Upper lobe of right lung (tissue), 1 donor: Measurements from ENCODE around the gene PLEKHG3. TPM values are rescaled to one million over a fixed set of nuclear protein-coding genes. Genes with fewer than 3 reads are reported as not detected.

Experiments
- ATAC-seq: fragments of 200-7000 bp; cut with Tn5 transposase; one replicate; pipeline ENCODE4 v1.9.1; 2020; ENCODE audit warnings: mild to moderate bottlenecking, moderate library complexity
- DNase-seq: peaks from one replicate; pipeline ENCODE4 v3.0.0-alpha.2; 2020
- H3K27ac ChIP-seq: fragments of 200-600 bp; one replicate; pipeline ENCODE4 v1.8.0; 2022
- H3K27me3 ChIP-seq: fragments of 200-600 bp; one replicate; pipeline ENCODE4 v1.8.0; 2022; ENCODE audit warnings: mild to moderate bottlenecking
- H3K36me3 ChIP-seq: fragments of 200-600 bp; one replicate; pipeline ENCODE4 v1.8.0; 2022
- H3K4me1 ChIP-seq: fragments of 200-600 bp; one replicate; pipeline ENCODE4 v1.8.0; 2022
- H3K4me3 ChIP-seq: fragments of 200-600 bp; one replicate; pipeline ENCODE4 v1.8.0; 2022; ENCODE audit warnings: mild to moderate bottlenecking
- H3K9me3 ChIP-seq: fragments of 200-600 bp; one replicate; pipeline ENCODE4 v1.8.0; 2022
- CTCF ChIP-seq: fragments of 200-600 bp; IDR thresholded peaks from one replicate; pipeline ENCODE4 v1.8.0; 2022; ENCODE audit warnings: antibody characterized with exemption
- intact Hi-C: fragments of 100-400 bp; cut with DNase I; formaldehyde crosslinking; loops from one replicate; pipeline ENCODE4 v1.11.0; 2022
- microRNA-seq: library from miRNA; unstranded; fragments of <30 nt; microRNA quantifications from one replicate; pipeline ENCODE4 v1.2.0, GENCODE V29; 2020; ENCODE audit warnings: borderline microRNAs expressed
- total RNA-seq: library from RNA; stranded (reverse); fragmentation: NEBNext Ultra II Directional; extraction: Animal tissue kit (Norgen Biotek cat#: 25700); gene quantifications from one replicate; pipeline ENCODE4 v1.2.1, GENCODE V29; 2021
- donor health status: DM: no; HTN: yes; CAD: no; lungs with severe emphysema.

PLEKHG3 gene
- total RNA-seq, 1 donor from 2014 or later = 34.5 TPM

- no peaks in the 10 kb centered on the region for H3K27me3 ChIP-seq
- intact Hi-C loops = no loop called here
- no peak overlapping the region for H3K27ac ChIP-seq
- no peaks in the 10 kb centered on the region for H3K36me3 ChIP-seq
- DNase-seq = no peak
- no peak overlapping the region for H3K4me3 ChIP-seq
- no peaks in the 10 kb centered on the region for H3K4me1 ChIP-seq
- no peaks in the 10 kb centered on the region for H3K9me3 ChIP-seq
- ATAC-seq = no peak
- TF ChIP-seq CTCF = no peak
These were observed 95.3 kb downstream of the PLEKHG3 start for GRCh38 chr14:64799555-64799954.

Small RNA genes within 50 kb of the gene (microRNA-seq; reads per million reads assigned to microRNA genes)
- gene MIR7855 = not detected

Other genes starting within 250 kb of the PLEKHG3 start
- 3.6 TPM for gene AKAP5, start 238.9 kb upstream of the PLEKHG3 start, total RNA-seq
- 13.1 TPM for gene ZBTB25, start 200.6 kb upstream of the PLEKHG3 start, total RNA-seq
- 47.9 TPM for gene ZBTB1, start 199.7 kb upstream of the PLEKHG3 start, total RNA-seq
- 13.5 TPM for gene HSPA2, start 163.7 kb upstream of the PLEKHG3 start, total RNA-seq
- 0.46 TPM for gene PPP1R36, start 154.5 kb upstream of the PLEKHG3 start, total RNA-seq
- 3.0 TPM for gene SPTB, start 175.5 kb downstream of the PLEKHG3 start, total RNA-seq
- gene CHURC1, start 210.0 kb downstream of the PLEKHG3 start, total RNA-seq = 52.5 TPM
- gene GPX2, start 238.3 kb downstream of the PLEKHG3 start, total RNA-seq = 0.69 TPM